DMS79 treated with DMSO at 0.1 percent for 48 hours (cell line): ENCODE results near the gene WDR88.
"Not testable (repeated sequence)": the region's sequence is repeated elsewhere in the genome, so short reads cannot be mapped to it uniquely, and the experiment has no call there.

Experiments used
- DNase-seq: peaks from one replicate; lab custom pipeline; 2025; lab: John Stamatoyannopoulos, UW

Gene WDR88

DNA sequence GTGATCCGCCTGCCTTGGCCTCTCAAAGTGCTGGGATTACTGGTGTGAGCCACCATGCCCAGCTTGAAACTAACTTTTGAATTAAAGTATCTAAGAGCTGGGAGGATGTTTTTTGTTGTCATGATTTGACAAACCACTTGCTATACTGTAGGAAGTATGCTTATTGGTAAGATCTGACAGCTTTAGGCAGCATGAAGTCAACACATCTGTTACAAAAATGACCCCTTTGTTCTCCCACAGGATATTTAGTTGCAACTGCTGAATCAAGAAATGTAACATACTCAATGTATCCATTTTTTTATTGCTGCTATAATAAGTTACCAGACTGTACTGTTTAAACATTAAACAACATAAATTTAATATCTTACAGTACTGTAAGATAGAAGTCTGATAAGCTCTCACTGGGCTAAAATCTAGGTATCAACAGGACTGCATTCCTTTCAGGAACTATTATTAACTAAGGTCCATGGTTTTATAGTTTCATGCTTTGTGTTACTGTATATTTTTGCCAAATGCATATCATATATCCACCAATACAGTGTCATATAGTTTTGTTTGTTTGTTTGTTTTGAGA, 39.4 kb downstream of the WDR88 start:
- no peak for DNase-seq

DNA sequence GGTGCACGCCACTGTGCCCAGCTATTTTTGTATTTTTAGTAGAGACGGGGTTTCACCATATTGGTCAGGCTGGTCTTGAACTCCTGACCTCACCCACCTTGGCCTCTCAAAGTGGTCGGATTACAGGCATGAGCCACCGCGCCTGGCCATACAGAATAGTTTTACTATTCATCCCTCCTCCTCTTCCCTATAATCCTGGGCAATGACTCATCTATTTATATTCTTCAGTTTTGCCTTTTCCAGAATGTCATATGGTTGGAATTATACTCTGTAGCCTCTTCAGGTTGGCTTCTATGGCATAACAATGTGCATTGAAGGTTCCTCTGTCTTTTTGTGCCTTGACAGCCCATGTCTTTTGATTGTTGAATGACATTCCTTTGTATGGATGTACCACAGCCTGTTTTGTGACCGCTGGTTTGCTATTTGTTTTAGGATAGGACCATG, 40.0 kb downstream of the WDR88 start:
- DNase-seq: no peak

DNA sequence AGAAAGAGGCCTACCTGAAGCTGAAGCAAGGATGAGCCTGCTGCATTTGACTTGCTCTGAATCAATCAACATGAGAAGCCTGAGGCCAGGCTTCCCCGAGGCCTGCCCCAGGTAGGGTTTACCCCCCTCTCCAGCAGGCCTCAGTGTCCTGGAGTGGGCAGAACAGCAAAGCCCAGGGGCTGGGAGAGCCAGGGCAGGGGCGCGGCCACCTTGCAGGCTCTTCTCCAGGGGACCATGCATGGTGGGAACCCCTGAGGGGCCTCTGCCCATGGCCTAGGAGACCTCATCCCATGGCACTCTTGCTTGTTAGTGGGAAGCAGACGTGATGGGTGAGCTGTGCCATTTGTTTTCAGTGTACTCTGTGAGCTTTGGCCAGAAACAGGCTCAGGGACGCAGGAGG, 42.3 kb downstream of the WDR88 start:
- no peak for DNase-seq

DNA sequence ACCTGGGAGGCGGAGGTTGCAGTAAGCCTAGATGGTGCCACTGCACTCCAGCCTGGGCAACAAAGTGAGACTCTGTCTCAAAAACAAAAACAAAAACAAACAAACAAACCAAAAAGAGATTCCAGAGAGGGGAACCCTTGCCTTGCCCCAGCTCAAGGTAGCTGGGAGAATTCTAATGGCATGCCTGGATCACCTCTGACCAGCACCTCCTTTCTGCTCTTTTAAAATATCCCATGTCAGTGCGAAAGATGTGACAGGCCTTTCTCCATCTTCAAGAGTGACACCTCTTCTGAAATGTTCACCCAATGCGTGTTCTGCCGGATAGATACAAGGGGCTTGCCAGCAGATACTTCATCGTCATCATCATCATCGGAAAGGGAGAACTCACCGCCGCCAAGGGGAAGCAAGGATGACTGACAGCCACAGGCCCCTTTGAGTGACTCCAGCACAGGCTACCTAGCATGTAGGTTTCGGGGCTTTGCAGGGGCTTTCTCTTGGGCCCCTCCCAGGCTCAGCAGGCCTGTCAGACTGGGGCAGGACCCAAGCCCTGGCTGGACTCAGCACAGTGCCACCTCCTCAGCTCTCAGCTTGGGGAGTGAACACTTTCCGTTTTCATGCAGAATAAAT, 43.4 kb downstream of the WDR88 start:
- DNase-seq: no peak

DNA sequence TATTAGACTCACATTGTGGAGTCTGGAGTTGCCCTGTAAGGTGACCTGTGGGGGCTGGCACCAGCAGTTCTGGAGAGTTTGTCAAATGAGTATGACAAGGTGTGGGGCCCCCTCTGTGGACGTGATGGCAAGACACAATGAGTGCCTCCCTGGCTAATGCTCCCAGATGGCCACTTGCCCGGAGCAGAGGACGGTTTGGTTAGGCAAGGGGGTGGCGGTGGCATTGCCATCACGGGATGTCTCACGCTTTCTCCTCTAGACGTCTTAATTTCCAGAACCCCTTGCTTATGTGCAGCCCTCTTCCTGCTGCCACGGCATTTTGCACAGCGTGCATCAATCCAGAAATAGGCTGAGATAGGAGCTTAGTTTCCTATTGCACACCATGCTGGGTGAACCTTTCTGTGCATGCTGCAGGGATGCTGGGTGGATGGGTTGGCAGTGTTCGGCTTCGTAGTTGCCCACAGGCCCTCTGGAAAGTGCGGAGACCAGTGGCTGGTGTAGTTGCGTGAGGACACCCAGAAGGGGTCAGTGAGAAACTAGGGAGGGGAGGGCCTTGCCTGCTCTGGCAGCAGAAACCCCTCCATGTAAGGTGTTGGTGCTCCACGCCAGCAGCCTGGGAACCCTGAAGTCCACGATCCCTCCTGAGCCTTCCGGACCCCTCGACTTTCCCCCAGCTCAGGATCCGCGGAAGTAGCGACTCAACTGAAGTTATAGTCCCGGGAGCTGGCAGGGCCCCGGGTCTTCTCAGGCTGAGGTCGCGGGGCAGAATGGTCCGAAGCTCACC, 44.2 kb downstream of the WDR88 start:
- peak; percentile 20 for DNase-seq

DNA sequence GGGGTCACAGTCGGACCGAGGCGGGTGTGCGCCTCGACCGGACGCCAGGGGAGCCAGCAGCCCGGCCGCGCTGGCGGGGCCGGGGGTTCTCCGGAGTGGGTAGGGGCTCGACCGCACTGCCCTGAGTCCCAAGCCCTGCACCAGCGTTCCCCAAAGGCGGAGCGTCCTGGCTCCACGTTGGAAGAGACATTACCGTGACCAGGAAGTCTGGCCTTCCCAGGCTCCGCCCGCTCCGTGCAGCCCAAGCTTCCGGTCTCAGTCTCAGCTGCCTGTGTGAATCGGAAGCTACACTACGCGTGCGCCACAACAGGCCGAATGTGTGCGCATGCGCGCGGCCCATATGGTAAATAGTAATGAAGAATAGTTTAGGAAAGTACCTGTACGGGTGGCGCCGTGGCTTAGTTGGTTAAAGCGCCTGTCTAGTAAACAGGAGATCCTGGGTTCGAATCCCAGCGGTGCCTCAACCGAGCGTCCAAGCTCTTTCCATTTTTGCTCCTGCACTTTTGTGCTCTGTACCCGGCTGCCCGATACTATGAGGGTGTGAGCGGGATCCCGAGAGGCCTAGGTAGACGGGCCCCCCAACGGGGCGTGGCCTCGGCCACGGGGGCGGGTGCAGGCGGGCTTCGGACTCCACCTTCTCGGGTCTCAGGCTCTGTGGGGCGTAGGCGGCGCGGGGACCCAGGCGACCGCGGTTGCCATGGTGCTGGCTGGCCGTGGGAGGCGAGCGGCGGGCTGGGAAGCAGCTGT, 44.9 kb downstream of the WDR88 start:
- peak; percentile 97 for DNase-seq

DNA sequence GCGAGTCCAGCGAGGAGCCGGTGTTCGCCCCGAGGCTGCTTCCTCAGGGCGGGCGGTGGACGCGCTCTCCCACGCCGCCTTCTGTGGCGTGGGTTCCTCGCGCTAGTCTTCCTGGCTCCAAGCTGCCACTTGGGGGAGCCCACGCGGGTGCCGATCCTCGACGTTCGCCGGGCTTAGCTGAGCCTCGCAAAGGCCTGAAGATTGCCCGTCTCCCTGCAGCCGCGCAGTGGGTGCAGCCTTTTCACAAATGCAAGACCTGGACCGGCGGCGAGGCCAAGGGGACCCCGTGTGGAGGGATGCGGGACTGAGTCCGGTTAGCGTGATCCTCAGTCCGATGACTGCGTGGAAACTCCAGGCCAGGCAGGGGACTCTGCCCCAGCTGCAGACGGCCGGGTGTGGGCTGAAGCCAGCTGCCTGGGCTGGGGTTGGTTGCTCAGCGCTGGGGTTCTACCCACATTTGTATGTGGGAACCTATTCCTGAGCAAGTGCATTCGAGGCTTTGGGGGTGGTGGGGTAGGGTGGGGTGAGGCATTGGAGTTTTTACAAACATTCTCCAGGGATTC, 45.6 kb downstream of the WDR88 start:
- no peak for DNase-seq

DNA sequence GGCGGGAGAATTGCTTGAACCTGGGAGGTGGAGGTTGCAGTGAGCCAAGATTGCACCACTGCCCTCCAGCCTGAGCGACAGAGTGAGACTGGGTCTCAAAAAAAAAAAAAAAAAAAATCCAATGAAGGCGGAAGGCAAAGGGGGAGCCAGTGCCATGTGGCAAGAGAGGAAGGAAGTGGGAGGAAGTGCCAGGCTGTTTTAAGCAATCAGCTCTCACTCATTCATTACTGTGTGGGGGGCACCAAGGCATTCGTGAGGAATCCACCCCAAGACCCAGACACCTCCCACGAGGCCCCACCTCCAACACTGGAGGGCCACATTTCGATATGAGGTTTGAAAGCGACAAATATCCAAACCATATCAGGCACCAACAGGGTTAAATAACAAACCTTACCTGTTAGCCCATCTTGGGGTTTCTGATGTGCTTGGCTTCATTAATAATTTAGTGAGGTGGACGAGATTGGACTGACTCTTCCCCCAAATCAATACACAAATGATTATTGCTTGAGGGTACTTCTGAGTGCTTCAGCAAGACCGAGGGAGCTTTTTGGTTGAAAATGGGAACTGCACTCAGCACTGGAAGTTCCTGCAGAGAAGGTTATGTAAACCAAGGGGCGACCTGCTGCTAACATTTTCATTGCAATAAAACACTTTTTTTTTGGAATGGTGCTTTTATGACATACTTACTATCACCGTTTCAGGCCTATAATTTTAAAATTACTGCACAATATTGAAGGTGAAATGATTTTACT, 54.7 kb downstream of the WDR88 start:
- no peak for DNase-seq

DNA sequence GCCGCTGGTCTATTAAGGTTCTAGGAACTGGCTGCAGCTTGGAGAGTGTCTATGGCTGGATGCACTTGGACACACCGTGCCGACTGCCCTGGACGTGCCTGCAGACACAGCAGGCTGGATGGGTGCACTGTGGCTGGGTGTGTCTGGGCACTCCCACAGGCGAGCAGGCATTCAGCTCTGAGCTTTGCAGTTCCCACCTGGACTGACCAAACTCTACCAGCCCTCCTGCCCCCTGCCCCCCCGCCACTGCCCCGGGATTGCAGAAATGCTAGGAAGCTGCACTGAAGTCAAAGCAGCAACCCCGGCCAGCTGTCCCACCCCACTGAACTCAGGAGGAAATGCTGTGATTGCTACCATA, 55.2 kb downstream of the WDR88 start:
- DNase-seq: peak; percentile 20

DNA sequence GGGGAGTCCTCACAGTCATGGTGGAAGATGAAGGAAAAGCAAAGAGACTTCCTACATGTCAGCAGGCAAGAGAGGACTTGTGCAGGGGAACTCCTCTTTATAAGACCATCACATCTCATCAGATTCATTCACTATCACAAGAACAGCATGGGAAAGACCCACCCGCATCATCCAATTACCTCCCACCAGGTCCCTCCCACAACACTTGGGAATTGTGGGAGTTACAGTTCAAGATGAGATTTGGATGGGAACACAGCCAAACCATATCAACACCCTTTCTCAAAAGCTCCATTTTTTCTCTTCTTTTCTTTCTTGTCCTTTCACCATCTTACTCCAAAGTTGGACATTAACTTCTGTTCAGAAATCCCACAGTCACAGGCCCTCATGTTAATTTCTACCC, 57.5 kb downstream of the WDR88 start:
- no peak for DNase-seq

DNA sequence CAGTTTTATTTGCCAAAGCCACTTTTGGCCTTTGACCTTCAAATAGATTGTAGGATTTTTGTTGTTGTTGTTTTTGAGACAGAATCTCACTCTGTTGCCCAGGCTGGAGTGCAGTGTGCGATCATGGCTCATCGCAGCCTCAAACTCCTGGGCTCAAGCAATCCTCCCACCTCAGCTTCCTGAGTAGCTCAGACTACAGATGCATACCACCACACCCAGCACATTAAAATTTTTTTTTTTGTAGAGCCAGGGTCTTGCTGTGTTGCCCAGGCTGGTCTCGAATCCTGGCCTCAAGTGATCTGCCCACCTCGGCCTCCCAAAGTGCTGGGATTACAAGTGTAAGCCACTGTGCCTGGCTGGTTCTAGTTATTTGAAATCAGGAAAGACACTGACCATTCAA, 59.2 kb downstream of the WDR88 start:
- not testable (repeated sequence) for DNase-seq

DNA sequence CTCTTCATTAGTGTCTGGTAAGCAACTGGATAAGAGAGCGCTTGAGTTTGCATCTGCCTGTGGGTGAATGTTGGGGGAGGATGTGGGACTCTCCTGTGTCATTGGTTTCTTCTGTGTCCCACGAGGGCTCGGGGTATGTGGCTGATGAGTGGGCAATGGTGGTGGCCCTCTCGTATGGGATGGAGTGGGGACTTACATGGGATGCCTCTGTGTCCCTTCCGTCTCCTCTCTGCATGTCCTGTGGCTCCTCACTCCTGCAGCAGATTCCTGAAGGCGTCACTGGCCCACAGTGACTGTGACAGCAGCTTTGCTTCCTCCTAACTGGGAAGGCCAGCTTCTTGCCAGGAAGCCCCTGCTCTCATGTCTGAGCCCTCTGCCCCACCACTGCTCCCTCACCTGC, 59.6 kb downstream of the WDR88 start:
- no peak for DNase-seq

DNA sequence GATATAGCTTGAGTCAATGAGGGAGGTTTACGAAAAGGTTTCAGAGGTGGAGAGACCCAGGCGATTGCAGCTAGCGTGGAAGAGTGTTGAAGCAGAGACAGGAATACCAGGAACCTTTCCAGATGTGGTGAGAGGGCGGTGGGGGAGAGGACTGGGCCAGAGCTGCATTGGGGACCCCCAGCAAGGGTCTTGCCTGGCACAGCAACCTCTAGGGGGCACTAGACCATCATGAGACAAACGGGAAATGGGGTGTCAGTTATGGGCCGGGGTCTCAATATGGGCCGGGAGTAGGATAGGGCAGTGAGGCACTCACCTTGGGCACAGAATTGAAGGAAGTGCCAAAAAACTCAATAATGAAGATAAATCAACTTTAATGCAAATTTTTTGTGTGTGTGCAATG, 60.1 kb downstream of the WDR88 start:
- DNase-seq: no peak

DNA sequence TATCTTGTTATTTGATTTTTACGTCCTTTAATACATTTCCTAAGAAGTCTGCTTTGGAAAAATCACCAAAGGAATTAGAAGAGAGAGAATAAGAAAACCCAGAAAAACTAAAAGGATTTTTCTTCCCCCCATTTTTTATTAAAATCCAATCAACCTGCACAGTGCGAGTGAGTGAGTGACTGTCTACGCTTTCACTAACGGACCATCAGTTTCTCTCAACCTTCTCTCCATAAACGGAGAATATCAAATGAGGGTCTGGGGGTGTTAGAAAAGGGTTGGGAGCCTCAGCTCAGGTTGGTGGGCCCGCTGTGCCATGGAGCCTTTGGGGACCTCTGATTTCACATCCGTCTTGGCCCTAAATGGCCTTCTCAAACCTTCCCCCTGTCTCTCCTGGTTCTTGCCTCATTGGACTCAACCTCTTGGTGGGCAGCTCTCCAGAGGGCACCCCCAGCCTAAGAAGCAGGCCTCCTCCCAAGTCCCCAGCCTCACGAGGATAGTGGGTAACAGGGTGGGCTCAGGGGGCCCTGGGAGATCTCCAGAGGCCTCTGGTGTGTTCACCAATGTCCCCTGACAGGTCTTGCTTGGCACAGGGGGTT, 61.5 kb downstream of the WDR88 start:
- DNase-seq: no peak

DNA sequence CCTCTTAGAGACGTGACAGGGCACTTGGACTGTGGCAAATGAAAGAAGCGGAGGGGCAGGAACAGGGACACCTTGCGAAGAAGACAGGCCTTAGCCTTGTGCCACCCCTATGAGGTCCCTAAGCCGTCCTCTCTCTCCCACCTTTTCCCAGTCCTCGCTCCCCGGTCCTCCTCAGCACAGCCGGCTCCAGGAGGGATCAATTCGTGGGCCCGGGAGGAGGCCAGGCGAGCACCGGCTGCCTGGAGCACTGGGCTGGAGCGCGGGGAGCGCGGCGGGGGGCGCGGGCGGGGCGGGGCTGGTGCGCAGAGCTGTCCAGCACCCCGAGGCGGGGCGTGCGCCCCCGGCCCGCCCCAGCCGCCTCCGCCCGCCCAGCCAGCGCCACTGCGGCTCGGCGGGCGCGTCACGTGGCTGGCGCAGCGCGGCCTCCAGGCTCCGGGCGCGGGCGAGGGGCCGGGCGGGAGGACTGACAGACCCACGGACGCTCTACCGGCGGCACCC, 62.0 kb downstream of the WDR88 start, which contains the start of gene LRP3:
Gene LRP3, plus strand, starts transcription at position 466 of the 498 bp plus-strand sequence. CDS start 456 bp downstream, outside the sequence.
- DNase-seq: peak; percentile 31

DNA sequence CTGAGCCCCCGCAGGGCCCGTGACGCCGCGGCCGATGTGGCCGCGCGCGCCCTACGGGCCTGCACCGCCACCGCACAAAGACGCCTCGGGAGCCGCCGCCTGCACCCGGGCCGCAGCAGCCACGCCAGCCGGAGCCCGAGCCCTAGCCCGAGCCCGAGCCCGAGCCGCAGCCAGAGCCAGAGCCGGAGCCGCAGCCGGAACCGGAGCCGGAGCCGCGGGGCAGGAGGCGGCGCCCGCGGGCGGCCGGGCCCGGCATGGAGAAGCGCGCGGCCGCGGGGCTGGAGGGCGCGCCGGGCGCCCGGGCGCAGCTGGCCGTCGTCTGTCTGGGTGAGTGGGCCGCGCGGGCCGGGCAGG, 62.6 kb downstream of the WDR88 start:
- DNase-seq: no peak

DNA sequence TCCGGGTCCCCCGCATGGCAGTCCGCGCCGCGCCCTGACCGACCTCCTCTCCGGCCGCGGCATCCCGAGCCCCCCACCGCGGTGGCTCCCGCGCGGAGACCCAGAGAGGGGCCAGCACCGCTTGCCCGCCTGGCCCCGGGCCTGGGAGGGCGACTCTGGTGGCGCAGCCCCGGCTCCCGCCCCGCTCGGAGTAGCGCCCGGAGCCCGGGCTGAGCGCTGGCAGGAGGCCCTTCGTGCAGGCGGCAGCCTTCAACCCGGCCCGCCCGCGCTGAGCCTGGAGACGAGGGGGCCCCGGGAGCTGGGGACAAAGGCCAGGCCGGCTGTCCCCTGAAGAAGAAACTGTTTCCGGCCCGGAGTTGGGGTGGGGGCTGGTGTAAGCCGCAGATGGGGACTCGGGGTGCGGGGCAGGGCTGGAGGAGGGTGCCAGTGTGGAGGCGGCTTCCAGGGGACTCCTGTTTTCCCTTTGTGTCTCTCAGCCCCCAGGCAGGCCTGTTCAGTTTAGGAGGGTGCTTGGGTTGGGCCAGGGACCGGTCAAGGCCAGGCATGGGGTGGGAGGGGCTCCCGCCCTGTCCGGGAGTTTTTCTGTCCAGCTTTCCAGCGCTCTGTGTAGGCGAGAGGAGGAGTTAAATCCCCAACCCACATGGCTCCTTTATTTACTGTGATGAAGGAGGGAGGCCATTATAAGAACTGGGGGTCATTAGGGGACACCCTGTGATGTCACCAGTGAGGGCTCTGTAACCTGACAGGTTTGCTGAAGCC, 63.2 kb downstream of the WDR88 start:
- DNase-seq: no peak

DNA sequence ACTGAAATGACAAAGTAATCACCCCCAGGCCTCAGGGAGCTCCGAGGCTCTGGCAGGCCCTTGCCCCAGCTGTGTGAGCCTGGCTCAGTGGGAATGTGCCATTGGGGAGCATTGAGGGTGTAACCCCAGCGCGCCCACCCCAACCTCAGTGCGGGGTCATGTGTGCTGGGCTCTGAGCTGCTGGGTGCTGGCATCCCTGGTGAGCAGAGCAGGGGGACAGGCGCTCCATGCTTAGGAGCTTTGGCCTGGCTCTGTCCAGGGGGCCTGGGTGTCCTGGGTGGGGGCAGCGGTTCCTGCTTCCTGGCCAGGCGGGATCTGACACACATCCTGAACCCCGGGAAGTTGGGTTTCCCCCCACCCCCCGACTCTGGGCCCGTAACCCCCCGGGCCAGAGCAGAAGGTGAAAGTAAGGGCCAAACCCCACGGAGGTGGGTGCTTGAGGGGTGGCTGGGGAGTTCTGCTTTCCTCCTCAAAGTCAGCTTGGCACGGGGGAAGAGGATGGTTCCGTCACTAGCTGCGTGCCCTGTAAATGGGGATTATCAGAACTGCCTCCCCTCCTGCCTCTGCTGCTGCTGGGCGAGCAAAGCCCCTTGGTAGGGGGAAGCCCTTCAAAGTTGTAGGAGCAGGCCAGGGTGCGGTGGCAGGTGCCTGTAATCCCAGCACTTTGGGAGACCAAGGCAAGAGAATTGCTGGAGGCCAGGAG, 63.9 kb downstream of the WDR88 start:
- no peak for DNase-seq

DNA sequence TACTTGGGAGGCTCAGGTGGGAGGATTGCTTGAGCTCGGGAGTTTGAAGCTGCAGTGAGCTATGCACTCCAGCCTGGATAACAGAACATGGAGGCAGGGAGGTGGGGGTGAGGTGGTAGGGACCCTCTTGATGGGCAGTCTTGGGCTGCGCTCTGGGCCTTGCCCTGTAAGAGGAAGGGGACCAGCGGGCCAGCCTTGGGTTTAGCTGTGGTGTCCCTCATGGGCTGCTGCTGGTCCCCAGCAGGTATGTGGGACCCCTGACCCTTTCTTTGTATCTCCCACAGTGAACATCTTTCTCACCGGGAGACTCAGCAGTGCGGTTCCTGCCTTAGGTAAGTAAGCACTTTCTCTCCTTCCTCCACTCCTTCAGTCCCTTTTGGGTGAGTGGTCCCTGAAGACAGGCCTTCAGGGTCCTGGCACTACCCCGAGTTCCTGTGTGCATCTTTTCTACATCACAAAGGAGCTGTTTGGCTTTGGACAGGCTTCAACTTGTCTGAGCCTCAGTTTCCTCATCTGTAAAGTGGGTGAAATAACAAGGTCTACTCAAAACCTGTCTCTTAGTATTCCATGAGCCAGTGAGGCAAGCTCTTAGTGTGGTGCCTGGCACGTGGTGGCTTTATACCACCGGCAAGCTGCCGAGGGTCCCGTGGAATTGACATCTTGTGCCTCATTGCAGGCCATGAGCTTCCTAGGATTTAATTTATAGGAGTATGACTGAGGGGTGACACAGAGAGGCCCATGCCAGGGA, 64.7 kb downstream of the WDR88 start:
- DNase-seq: no peak
